WTC11 (cell line): ENCODE data around the gene CCDC158. TPM values are rescaled to one million over a fixed set of nuclear protein-coding genes. Genes with fewer than 3 reads are reported as not detected.

Source experiments
- ATAC-seq: fragments of 200-7000 bp; cut with Tn5 transposase; 2 replicates; pipeline ENCODE4 v1.10.0; 2021; ENCODE audit warnings: mild to moderate bottlenecking, moderate library complexity
- CTCF ChIA-PET: fragments of 300-600 bp; sonication (Branson Sonifier 250); formaldehyde crosslinking; loops from one replicate; lab custom pipeline; 2021; ENCODE audit warnings: antibody characterized with exemption; lab: Charles Lee
- POLR2A ChIA-PET: fragments of 350-600 bp; sonication (Branson Sonifier 250); formaldehyde crosslinking; loops from one replicate; lab custom pipeline; 2021; ENCODE audit warnings: antibody characterized with exemption; lab: Charles Lee
- DNase-seq: peaks from one replicate; pipeline ENCODE4 v3.0.0; 2021; ENCODE audit warnings: low spot score
- H3K27ac Mint-ChIP-seq: 2 replicates; pipeline ENCODE4 v1.8.0; 2021; ENCODE audit warnings: mixed read lengths
- H3K27me3 Mint-ChIP-seq: 2 replicates; pipeline ENCODE4 v1.8.0; 2021; ENCODE audit warnings: low read depth, mild to moderate bottlenecking, moderate library complexity, mixed read lengths
- H3K36me3 Mint-ChIP-seq: 2 replicates; pipeline ENCODE4 v1.8.0; 2021; ENCODE audit warnings: mixed read lengths
- H3K4me1 Mint-ChIP-seq: 2 replicates; pipeline ENCODE4 v1.8.0; 2022; ENCODE audit warnings: mixed read lengths
- H3K4me3 Mint-ChIP-seq: 2 replicates; pipeline ENCODE4 v1.8.0; 2021; ENCODE audit warnings: mild to moderate bottlenecking, moderate library complexity, mixed read lengths
- H3K9me3 Mint-ChIP-seq: 2 replicates; pipeline ENCODE4 v1.8.0; 2021; ENCODE audit warnings: mixed read lengths
- ARID4B ChIP-seq: sonication (generic); formaldehyde crosslinking; IDR thresholded peaks from 2 replicates; pipeline ENCODE4 v1.8.0; 2023; ENCODE audit warnings: missing genetic modification reagents, mild to moderate bottlenecking, borderline replicate concordance
- ATF1 ChIP-seq: sonication (generic); formaldehyde crosslinking; IDR thresholded peaks from 2 replicates; pipeline ENCODE4 v1.8.1; 2023; ENCODE audit warnings: mild to moderate bottlenecking, moderate library complexity, missing genetic modification reagents
- CTCF ChIP-seq: fragments of 200-600 bp; IDR thresholded peaks from 2 replicates; pipeline ENCODE4 v1.8.0; 2022; ENCODE audit warnings: antibody characterized with exemption
- GABPB1 ChIP-seq: sonication (generic); formaldehyde crosslinking; IDR thresholded peaks from 2 replicates; pipeline ENCODE4 v1.8.1; 2023; ENCODE audit warnings: mild to moderate bottlenecking, missing genetic modification reagents
- KAT7 ChIP-seq: sonication (generic); formaldehyde crosslinking; IDR thresholded peaks from 2 replicates; pipeline ENCODE4 v1.8.1; 2023; ENCODE audit warnings: missing genetic modification reagents, mild to moderate bottlenecking, borderline replicate concordance
- NR1H2 ChIP-seq: sonication (generic); formaldehyde crosslinking; IDR thresholded peaks from 2 replicates; pipeline ENCODE4 v1.9.0; 2021; ENCODE audit warnings: mild to moderate bottlenecking, moderate library complexity, missing genetic modification reagents
- NR2C2 ChIP-seq: sonication (generic); formaldehyde crosslinking; IDR thresholded peaks from 2 replicates; pipeline ENCODE4 v1.8.0; 2022; ENCODE audit warnings: mild to moderate bottlenecking, missing genetic modification reagents
- PREB ChIP-seq: sonication (generic); formaldehyde crosslinking; IDR thresholded peaks from 2 replicates; pipeline ENCODE4 v1.8.1; 2022; ENCODE audit warnings: mild to moderate bottlenecking, missing genetic modification reagents, moderate library complexity, borderline replicate concordance
- TEAD1 ChIP-seq: sonication (generic); formaldehyde crosslinking; IDR thresholded peaks from 2 replicates; pipeline ENCODE4 v1.8.0; 2022; ENCODE audit warnings: mild to moderate bottlenecking, missing genetic modification reagents
- TEAD4 ChIP-seq: sonication (generic); formaldehyde crosslinking; IDR thresholded peaks from 2 replicates; pipeline ENCODE4 v1.8.0; 2022; ENCODE audit warnings: mild to moderate bottlenecking, missing genetic modification reagents
- ZNF138 ChIP-seq: sonication (generic); formaldehyde crosslinking; conservative IDR thresholded peaks from 2 replicates; pipeline ENCODE4 v1.8.1; 2022; ENCODE audit warnings: mild to moderate bottlenecking, moderate library complexity, missing genetic modification reagents
- ZNF396 ChIP-seq: fragments of 250-450 bp; sonication (Bioruptor Pico); IDR thresholded peaks from 2 replicates; pipeline ENCODE4 v1.8.0; 2021; ENCODE audit warnings: mild to moderate bottlenecking, moderate library complexity, borderline replicate concordance
- ZNF512 ChIP-seq: sonication (generic); formaldehyde crosslinking; IDR thresholded peaks from 2 replicates; pipeline ENCODE4 v1.8.1; 2022; ENCODE audit warnings: missing genetic modification reagents, borderline replicate concordance
- total RNA-seq: library from RNA; stranded (reverse); gene quantifications from 3 replicates; pipeline ENCODE4 v1.2.3, GENCODE V29; 2021

Gene CCDC158
- total RNA-seq, 1 experiment from 2014 or later, result 0.15 TPM

- TF ChIP-seq ARID4B (CRISPR knock-in tag), result no peak
These were observed 49.6 kb upstream of the CCDC158 start (continued) for GRCh38 chr4:76470532-76470931.

- no peak overlapping the region for H3K4me3 Mint-ChIP-seq
- ChIA-PET CTCF (interaction anchor here (0.8 to 1.3 kb wide), 4 partner anchors 9 to 92 kb away, joined by 3 to 4 read pairs (median 4); no protein-coding TSS in a partner anchor), POLR2A (no interaction called here)
- no peak for TF ChIP-seq NR2C2
- TF ChIP-seq ZNF396, result no peak
- no peak for TF ChIP-seq CTCF
- TF ChIP-seq KAT7 (CRISPR knock-in tag), result no peak
- no peak for TF ChIP-seq PREB (CRISPR knock-in tag)
- no peak for TF ChIP-seq ATF1 (CRISPR knock-in tag)
- no peak for TF ChIP-seq ZNF138 (CRISPR knock-in tag)
- no peak for TF ChIP-seq TEAD1 (CRISPR knock-in tag)
- TF ChIP-seq ZNF512, result no peak
- DNase-seq (no peak), ATAC-seq (no peak)
- H3K36me3 Mint-ChIP-seq, result peaks cover 3% of the 10 kb centered on the region
- H3K27me3 Mint-ChIP-seq, result no peaks in the 10 kb centered on the region
- peak overlapping the region; percentile 32; the same call in 1 of the 2 replicates for H3K27ac Mint-ChIP-seq
- H3K4me1 Mint-ChIP-seq, result peaks cover 9% of the 10 kb centered on the region
- peaks cover 11% of the 10 kb centered on the region for H3K9me3 Mint-ChIP-seq
These were observed 49.1 kb upstream of the CCDC158 start for GRCh38 chr4:76470064-76470463.

- no peak overlapping the region for H3K4me3 Mint-ChIP-seq
- POLR2A ChIA-PET, result no interaction called here
- H3K9me3 Mint-ChIP-seq, result peaks cover 38% of the 10 kb centered on the region
- peaks cover 26% of the 10 kb centered on the region for H3K4me1 Mint-ChIP-seq
- peaks cover 2% of the 10 kb centered on the region; the same call in 1 of the 2 replicates for H3K27me3 Mint-ChIP-seq
- H3K27ac Mint-ChIP-seq, result no peak overlapping the region
- TF ChIP-seq GABPB1 (CRISPR knock-in tag), result no peak
- no peak for TF ChIP-seq NR1H2 (CRISPR knock-in tag)
- TF ChIP-seq TEAD4 (CRISPR knock-in tag), result 0 out of 2 replicates have a peak, but pooled peaks have one; percentile 16
- TF ChIP-seq, all 79 proteins: peak for 1
- DNase-seq (no peak), ATAC-seq (no peak)
- CTCF ChIA-PET, result no interaction called here
- H3K36me3 Mint-ChIP-seq, result peaks cover 40% of the 10 kb centered on the region
These were observed 42.6 kb upstream of the CCDC158 start for GRCh38 chr4:76463568-76463967.
